Choroid plexus epithelial cell (primary cell): ENCODE measurements around the gene SPATS2L.

Experiments used
- DNase-seq: peaks from one replicate; pipeline ENCODE4 v3.0.0-alpha.2; 2010; ENCODE audit warnings: low read depth
- H3K4me3 ChIP-seq: 2 replicates; pipeline ENCODE4 v1.5.1; 2011; ENCODE audit warnings: low read depth, mild to moderate bottlenecking, control low read depth, low read length, moderate library complexity
- CTCF ChIP-seq: conservative IDR thresholded peaks from 2 replicates; pipeline ENCODE4 v1.5.1; 2011; ENCODE audit warnings: low read depth, mild to moderate bottlenecking, control low read depth, inconsistent platforms, low read length, moderate library complexity

SPATS2L gene

GRCh38 chr2:200486529-200486928 is 180.0 kb downstream of the SPATS2L start:
- H3K4me3 ChIP-seq, result no peak overlapping the region
- no peak for TF ChIP-seq CTCF
- no peak for DNase-seq

- TF ChIP-seq CTCF, result no peak
- no peak overlapping the region for H3K4me3 ChIP-seq
- no peak for DNase-seq
These were observed 181.7 kb downstream of the SPATS2L start for GRCh38 chr2:200488169-200488568.

DNA sequence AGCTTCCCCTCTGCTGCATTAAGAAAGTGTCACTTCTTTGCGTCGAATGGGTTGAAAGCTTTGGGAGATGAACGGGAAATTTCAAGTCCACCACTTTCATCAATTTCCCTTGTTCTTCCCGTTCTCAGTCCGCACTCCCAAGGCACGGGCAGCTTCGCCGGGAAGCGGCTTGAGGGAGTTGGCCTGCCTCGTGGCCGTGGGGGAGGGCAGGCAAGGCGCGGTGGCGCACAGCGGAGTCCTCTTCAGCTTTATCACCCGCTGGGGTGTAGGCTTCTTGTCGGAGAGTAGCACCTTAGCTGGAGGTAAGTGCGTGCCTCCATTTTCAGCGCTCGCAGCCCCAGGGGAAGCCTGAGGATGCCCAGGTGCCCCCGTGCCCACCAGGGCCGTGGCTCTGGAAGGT is 183.5 kb downstream of the SPATS2L start:
- TF ChIP-seq CTCF, result no peak
- no peak for DNase-seq
- no peak overlapping the region for H3K4me3 ChIP-seq

DNA sequence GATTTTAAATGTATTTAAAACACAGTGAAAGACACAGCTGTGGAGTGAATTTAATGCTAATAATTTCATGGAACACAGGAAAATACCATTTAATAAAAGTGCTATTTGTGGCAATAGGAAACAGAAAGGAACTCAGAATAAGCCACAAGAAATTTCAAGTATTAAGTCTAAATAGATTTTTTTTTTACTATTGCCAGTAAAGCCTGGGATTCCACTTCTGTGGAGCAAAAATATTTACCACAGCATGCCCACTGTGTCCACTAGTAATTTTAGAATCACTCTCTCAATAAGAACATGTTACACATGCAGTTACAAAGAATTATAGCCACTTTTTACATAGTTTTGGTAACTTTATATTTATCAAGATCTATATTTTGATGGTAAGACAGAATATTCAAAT is 186.2 kb downstream of the SPATS2L start:
- TF ChIP-seq CTCF, result no peak
- H3K4me3 ChIP-seq, result no peak overlapping the region
- DNase-seq, result no peak

- no peak for DNase-seq
- no peak for TF ChIP-seq CTCF
- H3K4me3 ChIP-seq, result no peak overlapping the region
These were observed 187.6 kb downstream of the SPATS2L start for GRCh38 chr2:200494048-200494447.

DNA sequence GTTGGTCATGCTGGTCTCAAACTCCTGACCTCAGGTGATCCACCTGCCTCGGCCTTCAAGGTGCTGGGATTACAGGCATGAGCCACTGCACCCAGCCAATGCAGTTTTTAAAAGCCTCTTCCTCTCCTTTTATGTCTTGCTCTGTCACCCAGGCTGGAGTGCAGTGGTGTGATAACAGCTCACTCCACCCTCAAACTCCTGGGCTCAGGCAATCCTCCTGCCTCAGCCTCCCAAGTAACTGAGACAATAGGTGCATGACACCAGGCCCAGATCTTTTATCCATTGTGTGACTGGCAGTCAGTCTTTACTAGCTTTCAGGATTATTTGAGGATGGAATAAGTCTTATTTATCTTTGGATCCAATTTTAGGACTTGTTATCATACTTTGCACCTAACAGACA is 190.2 kb downstream of the SPATS2L start:
- H3K4me3 ChIP-seq, result no peak overlapping the region
- TF ChIP-seq CTCF, result no peak
- DNase-seq, result no peak

DNA sequence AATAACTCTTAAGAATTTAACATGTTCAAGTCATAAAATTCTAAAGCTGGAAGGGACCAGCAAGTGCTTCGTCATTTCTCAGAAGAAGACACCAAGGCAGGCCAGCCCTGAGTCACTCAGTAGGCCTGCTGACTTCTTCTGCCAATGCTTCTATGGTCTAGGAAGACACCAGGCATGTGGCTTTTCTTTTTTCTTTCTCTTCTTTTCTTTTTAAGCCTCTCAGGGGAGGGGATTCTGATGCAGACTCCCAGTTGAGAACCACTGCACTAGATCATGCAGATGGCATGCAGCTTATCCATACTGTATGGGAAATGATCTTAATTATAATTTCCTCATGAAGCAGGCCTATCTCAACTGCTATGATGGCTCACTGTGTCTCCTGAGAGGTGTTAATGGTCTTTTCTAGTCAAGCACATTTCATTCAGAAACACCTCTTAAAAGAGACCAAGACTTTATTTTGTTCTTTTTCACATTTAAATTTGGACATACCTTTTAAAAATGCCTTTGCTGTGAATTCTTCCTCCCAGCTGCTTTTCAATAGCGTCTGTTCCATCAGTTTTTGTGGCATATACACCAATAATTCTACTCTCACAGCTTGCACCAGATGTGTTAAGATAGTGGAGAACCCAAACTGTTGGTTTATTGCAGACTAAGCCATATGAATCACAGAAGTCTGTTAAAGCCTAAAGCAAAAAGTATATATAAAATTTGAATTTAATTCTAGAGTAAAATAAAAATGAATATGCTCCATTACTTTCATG is 192.1 kb downstream of the SPATS2L start:
- H3K4me3 ChIP-seq, result no peak overlapping the region
- no peak for TF ChIP-seq CTCF
- DNase-seq, result no peak
